ENCODE results near the gene ZNF23.
A peak's percentile ranks its signal among the peaks of the same experiment; 100 is the strongest.

ZNF23 gene

DNA sequence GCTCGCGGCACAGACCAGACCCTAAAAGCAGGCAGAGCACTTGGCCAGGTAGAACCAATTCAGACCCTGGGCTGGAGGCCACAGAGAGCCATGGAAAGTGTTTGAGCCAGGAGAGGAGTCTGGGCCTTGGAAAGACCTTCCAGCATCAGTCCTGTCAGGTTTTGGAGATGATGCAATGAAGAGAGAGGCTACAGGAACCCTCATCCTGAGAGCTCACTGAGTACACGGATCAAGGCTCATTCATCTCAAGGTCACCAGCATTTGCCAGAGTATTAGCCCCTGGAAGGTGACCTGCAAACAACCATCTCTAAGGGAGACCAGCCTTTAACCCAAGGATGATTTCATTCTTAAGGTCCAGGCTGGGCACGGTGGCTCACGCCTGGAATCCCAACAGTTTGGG, 48.0 kb downstream of the ZNF23 start:
- no peak for ATAC-seq
- TF ChIP-seq ZFP3 (CRISPR knock-in tag; IDR thresholded peaks at IDR 0.05) = no peak
- TF ChIP-seq BACH2 (CRISPR knock-in tag; IDR thresholded peaks at IDR 0.05; ENCODE audit: borderline replicate concordance) = no peak
- TF ChIP-seq TCF4 (CRISPR knock-in tag; IDR thresholded peaks at IDR 0.05; ENCODE audit: borderline replicate concordance) = no peak
- no peak for TF ChIP-seq ZC3H10 (CRISPR knock-in tag; IDR thresholded peaks at IDR 0.05)
- no peak for TF ChIP-seq ZNF70 (CRISPR knock-in tag; IDR thresholded peaks at IDR 0.05)
- TF ChIP-seq, protein P1, sequence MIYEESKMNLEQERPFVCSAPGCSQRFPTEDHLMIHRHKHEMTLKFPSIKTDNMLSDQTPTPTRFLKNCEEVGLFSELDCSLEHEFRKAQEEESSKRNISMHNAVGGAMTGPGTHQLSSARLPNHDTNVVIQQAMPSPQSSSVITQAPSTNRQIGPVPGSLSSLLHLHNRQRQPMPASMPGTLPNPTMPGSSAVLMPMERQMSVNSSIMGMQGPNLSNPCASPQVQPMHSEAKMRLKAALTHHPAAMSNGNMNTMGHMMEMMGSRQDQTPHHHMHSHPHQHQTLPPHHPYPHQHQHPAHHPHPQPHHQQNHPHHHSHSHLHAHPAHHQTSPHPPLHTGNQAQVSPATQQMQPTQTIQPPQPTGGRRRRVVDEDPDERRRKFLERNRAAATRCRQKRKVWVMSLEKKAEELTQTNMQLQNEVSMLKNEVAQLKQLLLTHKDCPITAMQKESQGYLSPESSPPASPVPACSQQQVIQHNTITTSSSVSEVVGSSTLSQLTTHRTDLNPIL (CRISPR knock-in tag; IDR thresholded peaks at IDR 0.05; ENCODE audit: low read depth) = no peak
- TF ChIP-seq GLIS3 (CRISPR knock-in tag; IDR thresholded peaks at IDR 0.05) = no peak
- TF ChIP-seq OSR1 (CRISPR knock-in tag; IDR thresholded peaks at IDR 0.05) = no peak
- TF ChIP-seq PPARA (CRISPR knock-in tag; IDR thresholded peaks at IDR 0.05; ENCODE audit: borderline replicate concordance) = no peak
- no peak for TF ChIP-seq CSDC2 (CRISPR knock-in tag; IDR thresholded peaks at IDR 0.05)
- no peak for TF ChIP-seq SNAI2 (CRISPR knock-in tag; IDR thresholded peaks at IDR 0.05)
- no peak for TF ChIP-seq ZNF8 (CRISPR knock-in tag; IDR thresholded peaks at IDR 0.05)
- no peak for TF ChIP-seq ZFP30 (CRISPR knock-in tag; IDR thresholded peaks at IDR 0.05)
- TF ChIP-seq, protein P2, sequence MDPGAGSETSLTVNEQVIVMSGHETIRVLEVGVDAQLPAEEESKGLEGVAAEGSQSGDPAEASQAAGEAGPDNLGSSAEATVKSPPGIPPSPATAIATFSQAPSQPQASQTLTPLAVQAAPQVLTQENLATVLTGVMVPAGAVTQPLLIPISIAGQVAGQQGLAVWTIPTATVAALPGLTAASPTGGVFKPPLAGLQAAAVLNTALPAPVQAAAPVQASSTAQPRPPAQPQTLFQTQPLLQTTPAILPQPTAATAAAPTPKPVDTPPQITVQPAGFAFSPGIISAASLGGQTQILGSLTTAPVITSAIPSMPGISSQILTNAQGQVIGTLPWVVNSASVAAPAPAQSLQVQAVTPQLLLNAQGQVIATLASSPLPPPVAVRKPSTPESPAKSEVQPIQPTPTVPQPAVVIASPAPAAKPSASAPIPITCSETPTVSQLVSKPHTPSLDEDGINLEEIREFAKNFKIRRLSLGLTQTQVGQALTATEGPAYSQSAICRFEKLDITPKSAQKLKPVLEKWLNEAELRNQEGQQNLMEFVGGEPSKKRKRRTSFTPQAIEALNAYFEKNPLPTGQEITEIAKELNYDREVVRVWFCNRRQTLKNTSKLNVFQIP (CRISPR knock-in tag; IDR thresholded peaks at IDR 0.05; ENCODE audit: borderline replicate concordance, low read depth) = no peak
- no peak for TF ChIP-seq ARNTL (CRISPR knock-in tag; IDR thresholded peaks at IDR 0.05; ENCODE audit: borderline replicate concordance, low read depth)

DNA sequence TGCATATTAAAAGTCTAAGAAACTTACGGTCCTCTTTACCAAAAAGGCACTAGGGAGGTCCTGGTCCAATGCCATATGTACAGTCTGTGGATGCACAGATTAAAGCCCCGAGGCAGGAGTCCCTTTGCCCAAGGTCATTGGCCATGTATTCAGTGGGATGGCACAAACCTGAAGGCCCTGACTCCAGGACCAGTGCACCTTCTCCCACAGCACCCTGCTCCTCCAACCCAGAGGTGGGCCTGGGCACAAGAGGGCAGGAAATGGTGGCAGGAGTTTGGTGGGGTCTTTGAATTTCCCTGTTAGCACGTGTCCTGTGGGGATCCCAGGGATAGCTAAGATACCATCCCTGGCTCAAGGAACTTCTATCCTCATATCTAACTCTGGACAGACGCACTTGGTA, 48.7 kb downstream of the ZNF23 start:
- TF ChIP-seq OSR1 (CRISPR knock-in tag; IDR thresholded peaks at IDR 0.05) (no peak), SNAI2 (CRISPR knock-in tag; IDR thresholded peaks at IDR 0.05) (no peak), ZNF565 (CRISPR knock-in tag; conservative IDR thresholded peaks at IDR 0.05; ENCODE audit: low read depth) (no peak)
- ATAC-seq = no peak

DNA sequence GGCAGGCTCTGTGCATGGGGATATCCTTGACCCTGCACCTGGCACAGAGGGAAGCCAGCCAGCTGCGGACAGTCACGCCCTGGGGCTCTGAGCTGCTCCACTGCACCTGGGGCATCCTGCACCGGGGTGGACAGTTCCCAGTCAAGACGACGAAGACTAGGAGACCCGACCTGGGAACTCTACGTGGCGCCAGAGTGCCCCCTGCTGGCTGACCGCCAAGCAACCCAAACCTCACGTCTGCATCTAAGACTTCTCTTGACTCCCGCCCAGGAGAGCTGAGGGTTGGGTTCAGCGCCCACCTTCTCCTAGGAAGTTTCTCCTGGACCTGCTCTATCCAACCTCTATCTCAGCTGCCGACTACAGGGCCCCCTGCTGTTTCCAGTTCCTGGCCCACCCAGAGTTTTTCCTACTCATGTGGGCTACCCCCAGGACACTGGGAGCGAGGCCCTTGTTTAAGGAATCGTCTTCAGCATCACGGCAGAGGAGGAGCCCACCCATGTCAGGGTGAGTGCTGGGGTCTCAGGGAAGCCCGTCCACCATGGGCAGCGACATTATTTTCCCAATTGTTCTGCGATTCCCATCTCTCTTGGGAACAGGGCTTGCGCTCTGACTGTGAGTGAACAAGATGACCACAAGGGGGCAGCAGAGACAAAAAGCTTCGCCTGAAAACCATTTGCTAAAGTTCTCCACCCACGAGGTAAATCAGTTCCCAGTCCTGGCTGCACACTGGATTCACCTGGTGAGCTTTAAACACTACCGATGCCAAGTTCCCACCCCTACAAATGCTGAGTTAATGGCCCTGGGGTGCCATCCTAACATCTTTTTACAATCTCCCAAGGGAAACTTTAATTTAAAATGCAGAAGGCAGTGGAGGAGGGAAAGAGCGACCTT, 49.5 kb downstream of the ZNF23 start:
- TF ChIP-seq OSR1 (CRISPR knock-in tag; IDR thresholded peaks at IDR 0.05) (no peak), BACH2 (CRISPR knock-in tag; IDR thresholded peaks at IDR 0.05; ENCODE audit: borderline replicate concordance) (no peak), RARB (CRISPR knock-in tag; IDR thresholded peaks at IDR 0.05) (no peak), ZNF565 (CRISPR knock-in tag; conservative IDR thresholded peaks at IDR 0.05; ENCODE audit: low read depth) (no peak), ZNF8 (CRISPR knock-in tag; IDR thresholded peaks at IDR 0.05) (no peak), ZFP3 (CRISPR knock-in tag; IDR thresholded peaks at IDR 0.05) (no peak), ESRRG (CRISPR knock-in tag; IDR thresholded peaks at IDR 0.05) (no peak)
- TF ChIP-seq, protein P2 (CRISPR knock-in tag; IDR thresholded peaks at IDR 0.05; ENCODE audit: borderline replicate concordance, low read depth) = no peak
- TF ChIP-seq, protein P3, sequence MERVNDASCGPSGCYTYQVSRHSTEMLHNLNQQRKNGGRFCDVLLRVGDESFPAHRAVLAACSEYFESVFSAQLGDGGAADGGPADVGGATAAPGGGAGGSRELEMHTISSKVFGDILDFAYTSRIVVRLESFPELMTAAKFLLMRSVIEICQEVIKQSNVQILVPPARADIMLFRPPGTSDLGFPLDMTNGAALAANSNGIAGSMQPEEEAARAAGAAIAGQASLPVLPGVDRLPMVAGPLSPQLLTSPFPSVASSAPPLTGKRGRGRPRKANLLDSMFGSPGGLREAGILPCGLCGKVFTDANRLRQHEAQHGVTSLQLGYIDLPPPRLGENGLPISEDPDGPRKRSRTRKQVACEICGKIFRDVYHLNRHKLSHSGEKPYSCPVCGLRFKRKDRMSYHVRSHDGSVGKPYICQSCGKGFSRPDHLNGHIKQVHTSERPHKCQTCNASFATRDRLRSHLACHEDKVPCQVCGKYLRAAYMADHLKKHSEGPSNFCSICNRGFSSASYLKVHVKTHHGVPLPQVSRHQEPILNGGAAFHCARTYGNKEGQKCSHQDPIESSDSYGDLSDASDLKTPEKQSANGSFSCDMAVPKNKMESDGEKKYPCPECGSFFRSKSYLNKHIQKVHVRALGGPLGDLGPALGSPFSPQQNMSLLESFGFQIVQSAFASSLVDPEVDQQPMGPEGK (CRISPR knock-in tag; IDR thresholded peaks at IDR 0.05; ENCODE audit: borderline replicate concordance) = no peak
- TF ChIP-seq, protein P4, sequence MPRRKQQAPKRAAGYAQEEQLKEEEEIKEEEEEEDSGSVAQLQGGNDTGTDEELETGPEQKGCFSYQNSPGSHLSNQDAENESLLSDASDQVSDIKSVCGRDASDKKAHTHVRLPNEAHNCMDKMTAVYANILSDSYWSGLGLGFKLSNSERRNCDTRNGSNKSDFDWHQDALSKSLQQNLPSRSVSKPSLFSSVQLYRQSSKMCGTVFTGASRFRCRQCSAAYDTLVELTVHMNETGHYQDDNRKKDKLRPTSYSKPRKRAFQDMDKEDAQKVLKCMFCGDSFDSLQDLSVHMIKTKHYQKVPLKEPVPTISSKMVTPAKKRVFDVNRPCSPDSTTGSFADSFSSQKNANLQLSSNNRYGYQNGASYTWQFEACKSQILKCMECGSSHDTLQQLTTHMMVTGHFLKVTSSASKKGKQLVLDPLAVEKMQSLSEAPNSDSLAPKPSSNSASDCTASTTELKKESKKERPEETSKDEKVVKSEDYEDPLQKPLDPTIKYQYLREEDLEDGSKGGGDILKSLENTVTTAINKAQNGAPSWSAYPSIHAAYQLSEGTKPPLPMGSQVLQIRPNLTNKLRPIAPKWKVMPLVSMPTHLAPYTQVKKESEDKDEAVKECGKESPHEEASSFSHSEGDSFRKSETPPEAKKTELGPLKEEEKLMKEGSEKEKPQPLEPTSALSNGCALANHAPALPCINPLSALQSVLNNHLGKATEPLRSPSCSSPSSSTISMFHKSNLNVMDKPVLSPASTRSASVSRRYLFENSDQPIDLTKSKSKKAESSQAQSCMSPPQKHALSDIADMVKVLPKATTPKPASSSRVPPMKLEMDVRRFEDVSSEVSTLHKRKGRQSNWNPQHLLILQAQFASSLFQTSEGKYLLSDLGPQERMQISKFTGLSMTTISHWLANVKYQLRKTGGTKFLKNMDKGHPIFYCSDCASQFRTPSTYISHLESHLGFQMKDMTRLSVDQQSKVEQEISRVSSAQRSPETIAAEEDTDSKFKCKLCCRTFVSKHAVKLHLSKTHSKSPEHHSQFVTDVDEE (CRISPR knock-in tag; IDR thresholded peaks at IDR 0.05) = no peak
- TF ChIP-seq, protein P1 (CRISPR knock-in tag; IDR thresholded peaks at IDR 0.05; ENCODE audit: low read depth) = no peak
- ATAC-seq = peak; percentile 94

Measured in SK-N-SH treated with all-trans-retinoic acid at 6 μM for 48 hours (cell line).